ENCODE data around the gene WASHC2C.
"Not testable (repeated sequence)": the region's sequence is repeated elsewhere in the genome, so short reads cannot be mapped to it uniquely, and the experiment has no call there.

WASHC2C gene

GRCh38 chr10:45787212-45787741, 60.2 kb downstream of the WASHC2C start:
- not testable (repeated sequence) for H2AFZ ChIP-seq (ENCODE audit: low read depth, low read length, severe bottlenecking); H3K27me3 ChIP-seq (ENCODE audit: low read length); H4K20me1 ChIP-seq (ENCODE audit: low read depth, low read length); H3F3A ChIP-seq (ENCODE audit: insufficient read depth); H3K79me2 ChIP-seq (ENCODE audit: insufficient read depth, low read length); H3K4me2 ChIP-seq (ENCODE audit: low read depth, low read length, poor library complexity, severe bottlenecking); H3K36me3 ChIP-seq (ENCODE audit: low read length); H3K9ac ChIP-seq (ENCODE audit: low read length); H3K27ac ChIP-seq (ENCODE audit: low read depth, low read length); H3K4me3 ChIP-seq (ENCODE audit: insufficient read depth, low read length, poor library complexity, severe bottlenecking); H3K9me3 ChIP-seq (ENCODE audit: insufficient read depth, low read length); H3K9me2 ChIP-seq (replicated peaks; ENCODE audit: insufficient read depth, low read length)

DNA sequence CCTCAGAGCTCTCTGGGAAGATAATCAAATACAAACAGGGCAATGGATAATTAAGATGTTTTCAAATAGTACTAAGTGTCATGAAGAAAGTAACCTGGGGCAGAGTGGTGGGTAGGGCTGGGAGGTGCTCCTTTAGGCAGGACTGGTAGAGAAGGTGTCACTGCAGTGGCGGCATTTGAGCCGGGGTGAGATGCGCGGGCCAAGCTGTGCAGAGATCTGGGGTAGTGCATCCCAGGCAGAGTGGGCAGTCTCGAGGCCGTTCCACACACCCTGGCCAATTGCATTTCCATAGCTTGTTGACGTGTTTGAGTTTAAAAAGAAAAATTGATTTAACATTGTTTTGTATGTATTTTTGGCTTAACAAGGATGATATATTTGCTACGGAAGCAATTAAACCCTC, 62.9 kb downstream of the WASHC2C start:
- H3K27ac ChIP-seq (ENCODE audit: low read depth, low read length); H3F3A ChIP-seq (ENCODE audit: insufficient read depth); H3K9me3 ChIP-seq (ENCODE audit: insufficient read depth, low read length); H2AFZ ChIP-seq (ENCODE audit: low read depth, low read length, severe bottlenecking); H3K9ac ChIP-seq (ENCODE audit: low read length); H3K4me2 ChIP-seq (ENCODE audit: low read depth, low read length, poor library complexity, severe bottlenecking); H3K79me2 ChIP-seq (ENCODE audit: insufficient read depth, low read length); H3K9me2 ChIP-seq (replicated peaks; ENCODE audit: insufficient read depth, low read length); H3K4me3 ChIP-seq (ENCODE audit: insufficient read depth, low read length, poor library complexity, severe bottlenecking); H3K27me3 ChIP-seq (ENCODE audit: low read length); H3K36me3 ChIP-seq (ENCODE audit: low read length); H4K20me1 ChIP-seq (ENCODE audit: low read depth, low read length): not testable (repeated sequence)

GRCh38 chr10:45790694-45791426, 63.8 kb downstream of the WASHC2C start:
- H2AFZ ChIP-seq (ENCODE audit: low read depth, low read length, severe bottlenecking); H3K27ac ChIP-seq (ENCODE audit: low read depth, low read length); H3K4me2 ChIP-seq (ENCODE audit: low read depth, low read length, poor library complexity, severe bottlenecking); H3K9ac ChIP-seq (ENCODE audit: low read length); H3K4me3 ChIP-seq (ENCODE audit: insufficient read depth, low read length, poor library complexity, severe bottlenecking); H3K36me3 ChIP-seq (ENCODE audit: low read length); H3K9me2 ChIP-seq (replicated peaks; ENCODE audit: insufficient read depth, low read length); H3K9me3 ChIP-seq (ENCODE audit: insufficient read depth, low read length); H3K79me2 ChIP-seq (ENCODE audit: insufficient read depth, low read length); H4K20me1 ChIP-seq (ENCODE audit: low read depth, low read length); H3F3A ChIP-seq (ENCODE audit: insufficient read depth); H3K27me3 ChIP-seq (ENCODE audit: low read length): not testable (repeated sequence)

DNA sequence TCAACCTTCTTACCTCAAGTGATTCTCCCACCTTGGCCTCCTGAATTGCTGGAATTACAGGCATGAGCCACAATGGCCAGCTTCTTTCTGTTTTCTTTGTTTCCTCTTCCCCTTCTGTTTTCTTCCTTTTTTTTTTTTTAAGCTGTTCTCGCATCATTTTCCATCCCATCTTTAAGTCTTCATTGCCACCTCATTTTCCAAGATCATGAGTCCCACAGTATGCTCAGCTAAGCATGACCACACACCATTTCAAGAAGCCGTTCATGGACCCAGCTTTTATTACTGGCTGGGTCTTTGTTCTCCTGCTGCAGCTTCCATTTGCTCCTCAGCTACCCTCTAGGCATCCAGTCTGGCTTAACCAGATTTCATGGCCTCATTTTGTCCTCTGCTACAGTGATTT, 67.7 kb downstream of the WASHC2C start:
- H3K9me3 ChIP-seq (ENCODE audit: insufficient read depth, low read length); H3F3A ChIP-seq (ENCODE audit: insufficient read depth); H3K4me2 ChIP-seq (ENCODE audit: low read depth, low read length, poor library complexity, severe bottlenecking); H3K27ac ChIP-seq (ENCODE audit: low read depth, low read length); H3K9me2 ChIP-seq (replicated peaks; ENCODE audit: insufficient read depth, low read length); H3K36me3 ChIP-seq (ENCODE audit: low read length); H3K9ac ChIP-seq (ENCODE audit: low read length); H3K27me3 ChIP-seq (ENCODE audit: low read length); H2AFZ ChIP-seq (ENCODE audit: low read depth, low read length, severe bottlenecking); H3K79me2 ChIP-seq (ENCODE audit: insufficient read depth, low read length); H4K20me1 ChIP-seq (ENCODE audit: low read depth, low read length); H3K4me3 ChIP-seq (ENCODE audit: insufficient read depth, low read length, poor library complexity, severe bottlenecking): not testable (repeated sequence)

GRCh38 chr10:45803060-45804010, 76.3 kb downstream of the WASHC2C start:
- not testable (repeated sequence) for H3K9me3 ChIP-seq (ENCODE audit: insufficient read depth, low read length); H2AFZ ChIP-seq (ENCODE audit: low read depth, low read length, severe bottlenecking); H4K20me1 ChIP-seq (ENCODE audit: low read depth, low read length); H3F3A ChIP-seq (ENCODE audit: insufficient read depth); H3K9me2 ChIP-seq (replicated peaks; ENCODE audit: insufficient read depth, low read length); H3K9ac ChIP-seq (ENCODE audit: low read length); H3K27me3 ChIP-seq (ENCODE audit: low read length); H3K79me2 ChIP-seq (ENCODE audit: insufficient read depth, low read length); H3K4me2 ChIP-seq (ENCODE audit: low read depth, low read length, poor library complexity, severe bottlenecking); H3K36me3 ChIP-seq (ENCODE audit: low read length); H3K4me3 ChIP-seq (ENCODE audit: insufficient read depth, low read length, poor library complexity, severe bottlenecking); H3K27ac ChIP-seq (ENCODE audit: low read depth, low read length)

DNA sequence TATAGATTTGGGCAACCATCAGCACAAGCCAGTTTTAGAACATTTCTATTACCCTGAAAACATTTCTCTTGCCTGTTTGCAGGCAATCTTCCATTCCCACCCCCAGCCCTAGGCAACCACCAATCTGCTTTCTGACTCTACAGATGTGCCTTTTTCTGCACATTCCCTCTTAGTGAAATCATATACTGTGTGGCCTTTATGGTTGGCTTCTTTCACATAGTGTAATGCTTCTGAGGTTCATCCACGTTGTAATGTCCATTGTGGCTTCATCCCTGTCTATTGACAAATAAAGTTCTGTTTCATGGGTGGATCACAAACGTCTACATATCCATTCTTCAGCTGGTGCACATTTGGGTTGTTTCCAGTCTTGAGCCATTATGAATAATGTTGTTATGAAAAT, 77.9 kb downstream of the WASHC2C start:
- not testable (repeated sequence) for H3K79me2 ChIP-seq (ENCODE audit: insufficient read depth, low read length)

More for the DNA sequence above, 77.9 kb downstream of the WASHC2C start:
- not testable (repeated sequence) for H3K36me3 ChIP-seq (ENCODE audit: low read length); H3K4me2 ChIP-seq (ENCODE audit: low read depth, low read length, poor library complexity, severe bottlenecking); H3K9me3 ChIP-seq (ENCODE audit: insufficient read depth, low read length); H3F3A ChIP-seq (ENCODE audit: insufficient read depth); H3K9ac ChIP-seq (ENCODE audit: low read length); H3K27me3 ChIP-seq (ENCODE audit: low read length); H3K27ac ChIP-seq (ENCODE audit: low read depth, low read length); H4K20me1 ChIP-seq (ENCODE audit: low read depth, low read length); H2AFZ ChIP-seq (ENCODE audit: low read depth, low read length, severe bottlenecking); H3K9me2 ChIP-seq (replicated peaks; ENCODE audit: insufficient read depth, low read length); H3K4me3 ChIP-seq (ENCODE audit: insufficient read depth, low read length, poor library complexity, severe bottlenecking)
